Measurements from ENCODE around the gene UTRN.
A peak's percentile ranks its signal among the peaks of the same experiment; 100 is the strongest.

The UTRN gene

DNA sequence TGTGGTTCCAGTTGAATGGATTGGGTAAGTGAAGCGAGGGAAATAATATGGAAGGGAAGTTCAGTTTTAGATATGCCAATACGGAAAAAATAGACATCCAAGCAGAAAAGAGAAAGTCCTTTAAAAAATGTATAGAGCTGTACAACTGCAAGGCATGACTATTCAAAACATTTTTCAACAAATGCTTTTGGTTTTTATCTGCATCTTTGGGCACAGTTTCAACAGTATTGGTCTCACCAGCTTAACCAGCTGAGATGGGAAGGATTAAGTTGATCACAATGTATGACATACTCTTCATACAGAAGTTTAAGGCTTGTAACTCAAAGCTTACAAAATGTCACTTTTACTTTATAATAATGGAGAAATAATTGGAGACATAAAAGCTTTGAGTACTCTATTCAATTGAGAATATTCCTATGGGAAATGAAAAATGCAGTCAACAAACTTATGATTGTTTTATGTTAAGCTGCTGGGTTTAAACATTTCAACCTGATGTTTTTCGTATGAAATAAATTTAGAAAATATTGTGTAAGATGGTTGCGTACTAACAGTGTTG, 16.3 kb upstream of the UTRN start:
- TF ChIP-seq, protein P1, sequence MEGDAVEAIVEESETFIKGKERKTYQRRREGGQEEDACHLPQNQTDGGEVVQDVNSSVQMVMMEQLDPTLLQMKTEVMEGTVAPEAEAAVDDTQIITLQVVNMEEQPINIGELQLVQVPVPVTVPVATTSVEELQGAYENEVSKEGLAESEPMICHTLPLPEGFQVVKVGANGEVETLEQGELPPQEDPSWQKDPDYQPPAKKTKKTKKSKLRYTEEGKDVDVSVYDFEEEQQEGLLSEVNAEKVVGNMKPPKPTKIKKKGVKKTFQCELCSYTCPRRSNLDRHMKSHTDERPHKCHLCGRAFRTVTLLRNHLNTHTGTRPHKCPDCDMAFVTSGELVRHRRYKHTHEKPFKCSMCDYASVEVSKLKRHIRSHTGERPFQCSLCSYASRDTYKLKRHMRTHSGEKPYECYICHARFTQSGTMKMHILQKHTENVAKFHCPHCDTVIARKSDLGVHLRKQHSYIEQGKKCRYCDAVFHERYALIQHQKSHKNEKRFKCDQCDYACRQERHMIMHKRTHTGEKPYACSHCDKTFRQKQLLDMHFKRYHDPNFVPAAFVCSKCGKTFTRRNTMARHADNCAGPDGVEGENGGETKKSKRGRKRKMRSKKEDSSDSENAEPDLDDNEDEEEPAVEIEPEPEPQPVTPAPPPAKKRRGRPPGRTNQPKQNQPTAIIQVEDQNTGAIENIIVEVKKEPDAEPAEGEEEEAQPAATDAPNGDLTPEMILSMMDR (conservative IDR thresholded peaks at IDR 0.05): no peak
- H3K27ac ChIP-seq: no peak overlapping the region

DNA sequence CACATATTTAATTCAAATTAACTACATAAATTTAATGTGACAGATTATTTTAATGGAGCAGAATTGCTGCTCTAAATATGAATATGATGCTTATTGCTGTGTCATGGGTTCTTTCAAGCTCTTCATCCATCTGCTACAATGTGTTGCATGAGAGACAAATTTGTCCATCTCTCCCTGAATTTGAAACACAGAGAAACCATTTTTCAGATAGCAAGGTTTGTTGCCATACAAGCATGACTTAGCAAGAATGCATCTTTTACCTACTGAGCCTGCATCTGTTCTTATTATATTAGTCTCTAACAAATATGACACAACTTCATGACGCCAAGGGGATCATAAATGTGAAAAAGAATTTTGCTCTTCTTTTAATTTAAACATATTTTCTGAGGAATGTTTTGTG, 8.0 kb upstream of the UTRN start:
- TF ChIP-seq, protein P1 (conservative IDR thresholded peaks at IDR 0.05): no peak
- no peak overlapping the region for H3K27ac ChIP-seq

DNA sequence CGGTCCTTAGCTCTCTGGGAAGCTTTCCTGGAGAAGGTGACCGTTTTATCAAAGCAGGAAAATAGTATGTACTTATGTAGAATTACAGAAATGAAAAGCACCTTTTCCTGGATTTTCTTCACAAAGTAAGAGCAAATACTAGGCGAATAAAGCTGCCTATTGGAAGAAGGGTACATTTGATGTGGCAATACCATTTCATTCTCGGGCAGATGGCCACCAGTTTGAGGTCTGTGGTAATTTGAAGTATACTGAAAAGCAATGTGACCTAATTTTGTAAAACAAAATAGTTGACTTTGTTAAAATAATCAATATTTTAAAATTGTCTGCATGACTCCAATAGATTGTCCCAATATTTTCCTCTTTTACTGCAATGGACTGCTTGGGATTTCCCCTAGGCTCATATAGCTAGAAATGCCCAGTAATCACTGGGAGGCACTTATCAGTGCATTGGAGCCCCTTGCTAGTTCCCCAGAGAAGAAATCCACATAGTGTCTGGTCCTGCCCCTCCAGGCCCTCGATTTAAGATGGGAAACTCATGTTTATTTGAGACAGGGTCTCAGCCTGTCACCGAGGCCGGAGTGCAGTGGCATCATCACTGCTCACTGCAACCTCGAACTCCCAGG, 7.4 kb upstream of the UTRN start:
- no peak overlapping the region for H3K27ac ChIP-seq
- TF ChIP-seq, protein P1 (conservative IDR thresholded peaks at IDR 0.05): no peak

DNA sequence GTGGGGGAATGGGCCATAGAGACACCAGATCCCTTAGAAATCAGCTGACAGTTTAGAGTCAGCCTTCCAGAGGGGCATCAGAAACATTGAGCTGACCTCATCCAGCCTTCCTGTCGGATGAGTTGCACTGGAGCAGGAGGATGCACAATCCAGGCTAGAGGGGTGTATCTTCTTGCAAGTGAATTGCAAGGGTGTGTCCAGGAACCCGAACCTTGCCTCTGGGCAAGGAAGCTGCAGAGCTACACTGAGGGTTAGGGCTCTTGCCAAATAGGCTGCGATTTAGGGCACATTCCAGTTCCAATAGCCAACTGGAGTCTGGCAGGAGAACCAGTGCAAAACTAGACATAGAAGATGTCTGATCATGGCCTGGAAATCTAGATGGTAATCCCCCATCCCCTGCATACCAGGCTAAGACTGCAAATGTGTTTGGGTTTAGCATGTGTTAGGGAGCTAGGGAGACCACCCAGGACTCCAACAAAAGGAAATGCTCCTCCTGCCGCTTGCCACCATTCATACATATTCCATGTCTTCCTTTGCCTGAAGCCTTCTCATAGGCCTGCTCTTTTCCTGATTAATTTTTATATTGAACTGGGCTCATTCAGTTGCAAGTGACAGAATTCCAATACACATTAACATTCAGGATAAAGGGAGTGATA, 6.3 kb upstream of the UTRN start:
- H3K27ac ChIP-seq: no peak overlapping the region
- TF ChIP-seq, protein P1 (conservative IDR thresholded peaks at IDR 0.05): no peak

DNA sequence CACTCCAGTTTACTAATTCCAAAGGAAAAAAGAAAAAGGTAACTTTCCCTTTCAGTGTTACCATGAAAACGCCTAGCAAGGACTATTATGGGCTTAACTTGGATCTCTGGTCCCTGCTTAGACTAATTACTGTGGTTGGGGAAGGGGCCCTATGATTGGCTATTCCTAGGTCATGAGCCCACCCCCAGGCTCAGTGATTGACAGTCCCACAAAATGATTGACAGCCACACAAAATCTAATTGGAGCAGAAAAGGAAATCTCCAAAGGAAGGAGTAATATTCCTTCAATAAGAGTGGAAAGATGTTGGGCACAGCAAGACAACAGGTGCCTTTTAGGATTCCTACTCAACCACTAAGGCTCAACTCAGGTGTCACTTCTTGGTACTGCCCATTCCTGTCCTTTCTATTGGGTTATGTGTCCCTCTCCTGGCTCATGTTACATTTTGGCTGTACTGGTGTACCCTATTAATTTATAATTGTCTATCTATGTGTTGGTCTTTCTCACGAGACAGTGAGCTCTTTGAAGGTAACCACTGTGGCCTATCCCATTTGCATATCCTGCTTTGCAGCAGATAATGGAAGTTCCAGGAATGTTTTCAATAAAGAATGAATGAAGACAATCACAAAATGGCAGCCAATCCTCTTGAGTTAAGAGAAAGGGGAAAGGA, 5.5 kb upstream of the UTRN start:
- no peak overlapping the region for H3K27ac ChIP-seq
- TF ChIP-seq, protein P1 (conservative IDR thresholded peaks at IDR 0.05): no peak

DNA sequence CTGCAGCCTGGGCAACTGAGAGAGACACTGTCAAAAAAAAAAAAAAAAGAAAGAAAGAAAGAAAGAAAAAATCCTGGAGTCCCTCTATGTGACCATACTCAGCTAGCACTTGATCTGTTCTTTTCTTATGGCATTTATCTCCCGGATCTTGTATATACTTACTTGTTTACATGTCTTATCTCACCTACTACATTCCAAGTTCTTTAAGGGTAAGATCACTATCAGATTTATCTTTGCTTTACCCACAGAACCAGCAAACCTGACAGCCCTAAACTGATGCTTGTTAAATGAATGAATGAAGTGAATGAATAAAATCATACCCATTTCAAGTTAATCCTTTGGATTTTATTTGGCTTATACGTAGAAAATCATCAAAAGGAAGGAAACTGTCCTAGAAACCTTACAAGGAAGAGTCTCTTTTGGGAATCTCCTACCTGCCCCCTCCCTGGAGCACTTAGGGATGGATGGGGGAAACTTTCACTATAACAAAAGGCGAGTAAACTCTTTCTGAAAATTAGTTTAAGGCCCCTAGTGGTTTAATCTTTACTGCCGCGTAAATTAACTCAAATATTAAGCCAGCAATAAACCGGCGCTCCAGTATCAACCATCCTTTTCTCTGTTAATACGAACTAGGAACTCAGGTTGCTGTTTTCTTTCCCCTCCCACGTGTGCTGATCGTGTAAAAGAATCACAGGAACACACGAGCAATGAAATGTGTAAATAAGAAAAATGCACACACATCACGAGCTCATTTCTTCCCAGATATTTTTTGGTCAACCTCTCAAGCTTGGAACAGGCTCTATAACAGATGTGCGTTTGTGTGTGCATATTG, 1.3 kb upstream of the UTRN start:
- TF ChIP-seq, protein P1 (conservative IDR thresholded peaks at IDR 0.05): peak; percentile 45
- peak overlapping the region; percentile 97 for H3K27ac ChIP-seq

DNA sequence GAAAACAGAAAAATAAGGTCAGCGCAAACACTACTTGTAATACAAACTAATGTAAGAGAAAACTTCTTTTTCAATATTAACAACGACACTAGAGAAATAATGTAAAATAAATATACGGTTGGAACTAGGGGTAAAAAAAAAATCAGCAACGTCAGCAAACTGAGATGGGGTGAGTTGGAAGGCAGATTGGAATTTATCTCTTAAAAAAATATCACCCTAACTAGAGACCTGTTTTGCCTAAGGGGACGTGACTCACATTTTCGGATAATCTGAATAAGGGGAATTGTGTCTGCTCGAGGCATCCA, 705 bp upstream of the UTRN start:
- TF ChIP-seq, protein P1 (conservative IDR thresholded peaks at IDR 0.05): no peak
- H3K27ac ChIP-seq: peak overlapping the region; percentile 97
